NCI-H748 (cell line): ENCODE measurements around the gene PRDX5.
A peak's percentile ranks its signal among the peaks of the same experiment; 100 is the strongest.
"Not testable (repeated sequence)": the region's sequence is repeated elsewhere in the genome, so short reads cannot be mapped to it uniquely, and the experiment has no call there.

Source experiments
- DNase-seq: peaks from one replicate; lab custom pipeline; 2025; ENCODE audit not compliant: unreplicated experiment; lab: John Stamatoyannopoulos, UW

Gene PRDX5

DNA sequence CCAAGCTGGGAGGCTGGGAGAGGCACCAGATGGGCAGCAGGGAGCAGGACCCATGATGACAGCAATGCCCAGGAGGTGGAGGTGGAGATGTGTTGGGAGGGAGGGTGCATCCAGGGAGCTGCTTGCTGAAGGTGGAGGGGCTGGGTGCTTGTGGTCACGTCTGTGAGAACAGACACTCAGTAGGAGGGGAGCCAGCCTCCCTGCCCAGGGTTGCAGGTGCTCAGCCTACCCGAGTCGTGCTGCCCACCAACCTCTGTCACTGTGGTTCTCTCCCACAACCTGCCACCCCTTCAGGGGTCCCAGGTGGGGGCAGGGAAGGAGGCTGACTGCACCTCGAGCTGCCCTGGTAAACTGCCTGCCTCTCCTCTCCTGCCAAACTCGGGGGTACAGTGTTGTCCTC lies 5.5 kb downstream of the PRDX5 start:
- no peak for DNase-seq

DNA sequence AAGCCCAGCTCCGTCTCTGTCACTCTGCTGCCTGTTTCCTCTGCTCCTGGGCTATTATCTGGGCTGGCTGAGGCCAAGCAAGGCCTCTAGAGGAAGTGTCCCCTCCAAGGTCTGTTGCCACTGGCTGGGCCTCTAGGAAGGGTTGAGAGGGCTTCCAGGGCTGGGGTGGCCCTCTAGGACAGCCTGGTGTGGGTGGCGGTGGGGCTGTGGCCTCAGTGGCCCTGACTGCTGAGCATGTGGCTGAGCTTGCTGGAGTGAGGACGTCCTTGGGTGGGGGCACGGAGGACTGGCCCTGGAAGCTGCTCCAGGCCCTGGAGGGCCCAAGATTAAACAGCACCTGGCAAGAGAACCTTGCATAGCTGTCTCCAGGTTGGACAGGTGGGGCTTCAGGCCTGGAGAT lies 6.1 kb downstream of the PRDX5 start:
- DNase-seq: not testable (repeated sequence)

DNA sequence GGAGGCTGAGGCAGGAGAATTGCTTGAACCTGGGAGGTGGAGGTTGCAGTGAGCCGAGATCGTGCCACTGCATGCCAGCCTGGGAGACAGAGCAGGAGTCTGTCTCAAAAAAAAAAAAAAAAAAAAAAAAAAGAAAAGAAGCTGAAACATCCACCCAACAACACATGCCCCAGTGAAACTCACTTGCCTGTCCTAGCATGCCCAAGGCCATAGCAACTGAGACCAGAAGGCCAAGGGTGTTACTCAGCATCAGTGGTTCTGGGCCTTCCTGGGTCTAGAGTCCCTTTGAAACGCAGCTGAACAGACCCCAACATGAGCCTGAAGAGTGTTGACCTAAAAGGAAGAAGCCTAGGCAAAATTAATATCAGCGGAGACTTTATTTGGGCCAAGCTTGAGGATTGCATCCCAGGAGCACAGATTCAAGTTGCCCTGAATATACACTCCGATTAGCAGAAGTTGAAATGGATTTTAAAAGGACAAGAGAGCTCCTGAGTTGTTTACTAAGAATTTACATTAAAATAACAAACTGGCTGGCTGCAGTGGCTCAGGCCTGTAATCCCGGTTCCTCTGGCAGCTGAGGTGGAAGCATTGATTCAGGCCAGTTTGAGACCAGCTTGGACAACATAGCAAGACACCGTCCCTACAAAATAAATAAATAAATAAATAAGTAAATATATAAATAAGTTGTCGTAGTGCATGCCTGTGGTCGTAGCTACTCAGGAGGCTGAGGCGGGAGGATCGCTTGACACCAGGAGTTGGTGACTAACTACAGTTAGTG lies 7.0 kb downstream of the PRDX5 start:
- DNase-seq: no peak

DNA sequence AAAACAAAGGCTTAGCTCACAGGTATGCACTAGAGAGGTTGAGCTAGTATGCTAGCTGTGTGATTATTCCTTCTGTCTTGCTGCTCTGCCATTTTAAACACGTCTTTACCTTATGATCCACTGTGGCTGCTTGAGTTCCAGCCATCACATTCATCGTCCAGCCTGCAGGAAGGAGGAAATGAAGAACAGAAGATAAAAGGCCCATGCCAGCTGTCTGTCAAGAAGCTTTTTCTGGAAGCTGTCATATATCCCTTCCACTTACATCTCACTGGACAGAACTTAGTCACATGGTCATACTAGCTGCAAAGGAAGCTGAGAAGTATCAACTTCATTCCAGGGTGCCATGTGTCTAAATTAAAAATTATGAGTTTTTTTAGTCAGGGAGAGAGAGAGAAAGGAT lies 9.5 kb downstream of the PRDX5 start:
- DNase-seq: no peak

DNA sequence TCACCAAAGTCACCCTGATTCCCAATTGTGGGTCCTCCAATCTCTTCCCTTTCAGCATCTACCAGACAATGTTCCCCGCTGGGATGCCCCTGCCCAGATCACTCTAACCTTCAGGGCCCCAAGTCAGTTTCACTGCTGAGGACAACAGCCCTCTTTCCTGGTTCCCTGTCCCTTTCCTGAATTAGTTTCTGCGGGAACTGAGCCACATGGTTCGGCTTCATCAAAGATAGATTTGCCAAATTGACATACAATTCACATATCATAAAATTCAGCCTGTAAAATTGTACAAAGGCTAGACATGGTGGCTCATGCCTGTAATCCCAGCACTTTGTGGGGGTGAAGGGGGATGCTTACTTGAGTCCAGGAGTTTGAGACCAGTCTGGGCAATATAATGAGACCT lies 10.1 kb downstream of the PRDX5 start:
- DNase-seq: no peak

DNA sequence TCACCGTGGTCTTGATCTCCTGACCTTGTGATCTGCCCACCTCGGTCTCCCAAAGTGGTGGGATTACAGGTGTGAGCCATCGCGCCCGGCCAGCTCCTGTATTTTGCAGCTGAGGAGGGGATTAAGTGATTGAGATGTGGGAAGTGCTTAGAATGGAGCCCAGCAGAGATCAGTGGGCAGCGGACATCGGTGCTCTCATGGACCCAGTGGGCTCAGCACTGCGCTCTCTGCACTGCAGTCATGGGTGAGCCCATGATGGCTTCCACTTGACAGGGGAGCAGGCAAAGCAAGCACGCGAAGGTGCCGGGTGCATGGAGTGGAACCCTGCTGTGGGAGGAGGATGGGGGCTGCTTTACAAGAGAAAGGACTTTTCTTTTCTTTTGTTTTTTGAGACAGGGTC lies 13.0 kb downstream of the PRDX5 start:
- no peak for DNase-seq

DNA sequence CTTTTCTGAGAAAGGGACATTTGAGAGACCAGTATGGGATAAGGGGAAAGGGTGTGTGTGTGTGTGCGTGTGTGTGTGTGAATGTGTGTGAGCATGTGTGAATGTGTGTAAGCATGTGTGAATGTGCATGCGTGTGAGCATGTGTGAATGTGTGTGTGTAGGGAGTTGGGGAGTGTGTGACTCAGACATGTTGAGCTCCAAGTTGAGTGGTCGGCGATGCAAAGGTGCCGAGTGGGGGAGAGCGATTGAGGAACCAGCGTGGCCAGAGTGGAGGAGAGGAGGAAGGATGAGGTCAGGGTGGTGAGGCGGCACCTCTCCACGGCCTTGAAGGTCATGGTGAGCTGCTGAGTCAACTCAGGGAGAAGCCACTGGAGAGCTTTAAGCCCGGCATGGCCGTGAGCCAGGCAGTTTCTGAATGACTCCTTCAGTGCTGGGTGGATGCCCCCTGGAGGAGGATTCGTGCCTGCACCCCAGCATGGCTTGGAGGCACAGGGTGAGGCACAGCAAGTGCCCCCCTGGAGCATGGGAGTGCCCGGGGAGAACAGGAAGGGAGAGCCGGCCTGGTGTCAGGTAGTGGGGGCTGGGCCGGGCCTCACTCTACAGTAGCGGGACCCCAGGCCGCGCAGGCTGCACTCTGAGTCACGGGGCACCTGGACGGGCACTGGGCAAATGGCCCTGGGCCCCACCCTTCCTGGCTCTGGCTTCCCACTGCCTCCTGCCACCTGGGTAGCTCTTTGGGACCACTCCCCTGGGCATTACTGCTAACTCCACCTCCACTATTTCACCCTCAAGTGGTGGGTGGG lies 13.8 kb downstream of the PRDX5 start:
- DNase-seq: peak; percentile 11

DNA sequence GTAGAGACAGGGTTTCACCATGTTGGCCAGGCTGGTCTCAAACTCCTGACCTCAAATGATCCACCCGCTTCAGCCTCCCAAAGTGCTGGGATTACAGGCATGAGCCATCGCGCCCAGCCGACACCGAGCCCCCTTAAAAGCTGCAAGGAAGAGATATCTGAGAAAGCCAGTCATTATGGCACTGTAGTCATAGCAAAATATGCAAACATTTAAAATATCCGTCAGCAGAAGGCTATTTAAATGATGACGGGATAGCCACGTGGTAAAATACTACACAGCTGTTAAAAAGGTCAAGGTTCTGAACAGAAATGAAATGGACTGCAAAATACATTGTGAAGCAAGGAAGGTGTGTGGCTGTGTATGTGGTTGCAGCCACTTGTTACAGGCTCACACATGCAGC lies 15.6 kb downstream of the PRDX5 start:
- no peak for DNase-seq

DNA sequence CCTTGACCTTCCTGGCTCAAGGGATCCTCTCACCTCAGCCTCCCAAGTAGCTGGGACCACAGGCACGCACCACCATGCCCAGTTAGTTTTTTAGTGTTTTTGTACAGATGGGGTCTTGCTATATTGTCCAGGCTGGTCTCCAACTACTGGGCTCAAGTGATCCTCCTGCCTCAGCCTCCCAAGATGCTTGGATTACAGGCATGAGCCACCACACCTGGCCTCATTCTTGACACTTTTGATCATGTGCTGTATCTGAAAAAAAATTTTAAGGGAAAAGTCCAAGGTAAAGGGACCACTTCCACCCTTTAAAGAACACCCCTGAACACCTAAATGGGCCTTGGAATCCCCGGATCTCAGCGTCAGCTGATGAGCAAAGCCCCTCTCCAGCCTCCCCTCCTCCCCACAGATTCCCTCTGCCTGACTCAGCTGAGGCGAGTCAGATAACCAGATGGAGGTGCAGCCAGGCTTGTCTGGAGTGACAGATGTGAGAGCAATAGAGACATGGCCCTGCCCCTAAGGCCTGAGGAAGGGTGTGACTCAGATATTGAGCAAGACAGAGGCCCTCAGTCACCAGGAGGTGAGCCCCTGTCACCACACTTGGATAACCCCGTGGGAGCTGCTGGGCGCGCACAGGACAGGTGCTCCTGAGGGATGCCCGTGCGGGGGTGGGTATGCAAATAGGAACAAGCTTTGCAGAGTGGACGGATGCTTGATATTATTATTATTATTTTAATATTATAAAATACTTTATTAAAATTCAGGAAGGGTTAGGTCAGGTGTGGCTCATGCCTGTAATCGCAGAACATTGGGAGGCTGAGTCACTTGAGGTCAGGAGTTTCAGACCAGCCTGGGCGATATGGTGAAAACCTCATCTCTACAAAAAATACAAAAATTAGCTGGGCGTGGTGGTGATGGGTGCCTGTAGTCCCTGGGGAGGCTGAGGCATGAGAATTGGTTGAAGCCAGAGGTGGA lies 17.1 kb downstream of the PRDX5 start:
- no peak for DNase-seq

DNA sequence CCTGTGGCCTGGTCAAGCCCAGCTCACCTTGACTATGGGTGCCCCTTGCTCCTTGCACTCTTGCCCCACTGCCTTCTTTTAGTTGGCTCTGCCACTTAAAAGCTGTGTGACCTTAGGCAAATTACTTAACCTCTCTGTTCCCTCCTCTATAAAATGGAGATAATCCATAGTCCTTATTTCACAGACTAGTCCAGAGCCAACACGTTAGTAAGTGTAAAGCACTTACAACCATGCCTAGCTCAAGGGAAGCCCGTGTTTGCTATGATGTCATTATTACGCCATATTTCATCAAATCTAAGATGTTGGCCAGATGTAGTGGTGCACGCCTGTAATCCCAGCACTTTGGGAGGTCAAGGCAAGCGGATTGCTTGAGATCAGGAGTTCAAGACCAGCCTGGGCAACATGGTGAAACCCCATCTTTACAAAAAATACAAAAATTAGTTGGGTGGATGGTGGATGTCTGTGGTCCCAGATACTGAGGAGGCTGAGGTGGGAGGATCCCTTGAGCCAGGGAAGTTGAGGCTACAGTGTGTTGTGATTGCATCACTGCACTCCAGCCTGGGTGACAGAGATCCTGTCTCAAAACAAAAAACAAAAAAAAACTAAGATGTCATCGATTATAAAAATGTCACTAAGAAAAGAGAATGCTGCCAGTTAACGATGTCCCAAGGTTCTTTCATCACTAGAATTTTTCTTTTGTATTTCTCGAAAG lies 19.8 kb downstream of the PRDX5 start:
- DNase-seq: no peak

DNA sequence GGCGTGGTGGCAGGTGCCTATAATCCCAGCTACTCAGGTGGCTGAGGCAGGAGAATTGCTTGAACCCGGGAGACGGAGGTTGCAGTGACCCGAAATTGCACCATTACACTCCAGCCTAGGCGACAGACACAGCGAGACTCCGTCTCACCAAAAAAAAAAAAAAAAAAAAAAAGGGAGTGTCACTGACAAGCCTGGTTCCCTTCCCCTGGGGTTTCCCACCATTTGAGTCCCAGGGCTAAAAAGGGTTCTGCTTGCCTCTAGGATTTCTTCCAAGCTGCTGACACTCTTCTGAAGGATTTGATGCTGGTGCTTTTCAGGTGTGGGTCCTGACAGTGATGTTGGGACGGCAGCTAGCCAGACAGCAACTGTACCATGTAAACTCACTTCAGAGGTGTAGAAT lies 20.8 kb downstream of the PRDX5 start:
- DNase-seq: no peak

DNA sequence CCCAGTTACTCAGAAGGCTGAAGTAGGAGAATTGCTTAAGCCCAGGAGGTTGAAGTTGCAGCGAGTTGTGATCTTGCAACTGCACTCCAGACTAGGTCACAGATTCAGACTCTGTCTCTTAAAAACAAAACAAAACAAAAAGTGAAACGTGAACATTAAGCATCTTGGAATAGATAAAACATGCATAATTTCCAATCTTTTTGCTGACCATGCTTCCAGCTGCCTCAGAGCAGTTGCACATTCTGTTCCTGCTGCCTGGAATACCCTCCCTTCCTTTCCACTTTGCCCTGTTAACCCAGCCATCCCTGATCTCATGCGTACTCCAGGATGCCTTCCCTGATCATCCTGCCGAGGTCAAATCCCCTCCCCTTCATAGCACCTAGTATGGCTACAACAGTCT lies 21.4 kb downstream of the PRDX5 start:
- no peak for DNase-seq

DNA sequence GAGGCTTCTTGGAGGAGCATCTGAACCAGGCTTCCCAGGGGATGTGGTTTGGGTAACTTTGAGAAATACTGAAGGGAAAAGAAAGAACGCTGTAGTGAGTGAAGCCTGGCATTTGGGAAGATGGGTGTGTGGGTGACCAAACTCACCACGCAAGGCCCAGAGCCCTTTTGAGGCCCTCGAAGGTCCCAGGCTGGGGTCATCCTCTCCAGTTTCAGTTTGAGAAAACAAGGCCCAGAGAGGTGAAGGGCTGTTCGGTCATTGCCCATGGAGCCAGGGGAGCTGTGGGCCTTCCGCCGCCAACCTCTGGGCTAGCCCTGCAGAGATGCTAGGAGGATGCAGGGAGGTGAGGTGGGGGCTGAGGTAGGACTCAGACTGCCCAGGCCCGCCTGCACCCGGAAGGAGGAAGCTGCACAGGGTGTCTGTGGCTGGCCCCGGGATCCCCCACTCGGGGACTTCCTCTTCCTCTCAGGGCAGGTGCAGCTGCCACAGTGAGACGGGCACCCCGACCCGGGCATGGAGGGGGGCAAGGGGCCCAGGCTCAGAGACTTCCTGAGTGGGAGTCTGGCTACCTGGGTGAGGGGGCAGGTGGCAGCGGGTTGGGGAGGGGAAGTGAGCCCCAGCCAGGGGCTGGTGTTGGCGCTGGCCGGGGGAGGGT lies 22.0 kb downstream of the PRDX5 start, which contains the start of gene CCDC88B:
Gene CCDC88B, plus strand, starts transcription at position 451 of the 655 bp plus-strand sequence. Its CDS starts 63 bp downstream, at position 514.
- DNase-seq: no peak

DNA sequence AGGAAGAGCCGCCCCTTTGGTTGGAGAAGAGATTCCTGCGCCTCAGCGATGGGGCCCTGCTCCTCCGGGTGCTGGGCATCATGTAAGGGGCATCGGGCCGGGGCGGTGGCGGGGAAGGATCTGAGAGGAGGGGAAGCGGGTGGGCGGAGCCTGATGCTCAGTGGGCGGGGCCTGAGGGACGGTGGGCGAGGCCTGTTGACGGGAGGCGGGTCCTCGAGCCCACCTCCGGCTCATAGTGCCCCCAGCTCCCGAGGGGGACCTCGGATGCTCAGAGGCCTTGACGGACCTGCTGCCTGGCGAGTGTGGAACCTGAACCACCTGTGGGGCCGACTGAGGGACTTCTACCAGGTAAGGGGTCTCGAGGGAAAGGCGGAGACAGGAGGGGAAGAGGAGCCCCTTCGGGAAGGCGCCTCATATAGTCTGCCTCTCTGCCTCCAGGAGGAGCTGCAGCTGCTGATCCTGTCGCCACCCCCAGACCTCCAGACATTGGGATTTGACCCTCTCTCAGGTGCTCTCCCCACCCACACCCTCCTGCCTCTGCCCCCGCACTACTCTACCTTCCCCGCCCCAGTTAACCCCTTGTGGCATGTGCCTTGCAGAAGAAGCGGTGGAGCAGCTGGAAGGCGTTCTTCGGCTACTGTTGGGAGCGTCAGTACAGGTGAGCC lies 22.9 kb downstream of the PRDX5 start:
- DNase-seq: no peak

DNA sequence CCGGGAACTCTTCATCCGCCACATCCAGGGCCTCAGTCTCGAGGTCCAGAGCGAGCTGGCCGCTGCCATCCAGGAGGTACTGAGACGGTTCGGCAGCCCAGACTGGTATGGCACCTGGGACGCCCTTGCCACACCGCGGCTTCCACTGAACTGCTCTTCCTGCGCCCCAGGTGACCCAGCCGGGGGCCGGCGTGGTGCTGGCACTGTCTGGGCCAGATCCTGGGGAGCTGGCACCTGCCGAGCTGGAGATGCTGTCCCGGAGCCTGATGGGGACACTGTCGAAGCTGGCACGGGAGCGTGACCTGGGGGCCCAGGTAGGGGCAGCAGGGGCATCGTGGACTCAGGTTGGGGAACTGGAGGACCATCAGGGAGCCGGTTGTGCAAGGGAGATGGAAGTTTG lies 23.5 kb downstream of the PRDX5 start:
- DNase-seq: no peak

DNA sequence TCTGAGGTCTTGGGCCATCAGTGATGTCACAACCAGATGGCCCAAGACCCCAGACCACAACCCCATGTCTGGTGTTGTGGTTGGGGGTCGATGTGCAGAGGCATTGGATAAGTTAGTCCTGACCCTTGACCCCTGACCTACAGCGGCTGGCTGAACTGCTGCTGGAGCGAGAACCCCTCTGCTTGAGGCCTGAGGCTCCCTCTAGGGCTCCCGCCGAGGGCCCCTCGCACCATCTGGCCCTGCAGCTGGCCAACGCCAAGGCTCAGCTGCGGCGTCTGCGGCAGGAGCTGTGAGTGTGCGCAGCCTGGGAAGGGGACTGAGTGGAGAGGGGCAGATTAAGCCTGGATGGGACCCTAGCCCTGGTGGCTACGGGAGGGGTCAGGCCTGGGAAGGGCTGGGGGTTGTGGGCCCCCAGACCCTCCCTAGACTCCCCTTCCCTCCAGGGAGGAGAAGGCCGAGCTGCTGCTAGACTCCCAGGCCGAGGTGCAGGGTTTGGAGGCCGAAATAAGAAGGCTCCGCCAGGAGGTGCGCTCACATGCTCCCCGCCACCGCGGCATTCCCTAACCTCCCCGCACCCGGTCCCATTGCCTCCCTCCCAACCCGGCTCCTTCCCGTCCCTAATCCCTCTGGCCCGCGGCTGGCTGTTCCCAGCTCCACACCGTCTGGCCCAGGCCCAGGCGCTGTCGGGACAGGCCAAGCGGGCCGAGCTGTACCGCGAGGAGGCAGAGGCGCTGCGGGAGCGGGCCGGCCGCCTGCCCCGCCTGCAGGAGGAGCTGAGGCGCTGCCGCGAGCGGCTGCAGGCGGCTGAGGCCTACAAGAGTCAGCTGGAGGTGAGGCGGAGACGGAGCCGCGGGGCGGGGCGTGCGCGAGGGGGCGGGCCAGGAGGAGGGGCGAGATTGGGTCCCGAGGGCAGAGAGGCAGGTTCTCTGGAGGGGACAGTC lies 24.2 kb downstream of the PRDX5 start:
- peak; percentile 58 for DNase-seq

DNA sequence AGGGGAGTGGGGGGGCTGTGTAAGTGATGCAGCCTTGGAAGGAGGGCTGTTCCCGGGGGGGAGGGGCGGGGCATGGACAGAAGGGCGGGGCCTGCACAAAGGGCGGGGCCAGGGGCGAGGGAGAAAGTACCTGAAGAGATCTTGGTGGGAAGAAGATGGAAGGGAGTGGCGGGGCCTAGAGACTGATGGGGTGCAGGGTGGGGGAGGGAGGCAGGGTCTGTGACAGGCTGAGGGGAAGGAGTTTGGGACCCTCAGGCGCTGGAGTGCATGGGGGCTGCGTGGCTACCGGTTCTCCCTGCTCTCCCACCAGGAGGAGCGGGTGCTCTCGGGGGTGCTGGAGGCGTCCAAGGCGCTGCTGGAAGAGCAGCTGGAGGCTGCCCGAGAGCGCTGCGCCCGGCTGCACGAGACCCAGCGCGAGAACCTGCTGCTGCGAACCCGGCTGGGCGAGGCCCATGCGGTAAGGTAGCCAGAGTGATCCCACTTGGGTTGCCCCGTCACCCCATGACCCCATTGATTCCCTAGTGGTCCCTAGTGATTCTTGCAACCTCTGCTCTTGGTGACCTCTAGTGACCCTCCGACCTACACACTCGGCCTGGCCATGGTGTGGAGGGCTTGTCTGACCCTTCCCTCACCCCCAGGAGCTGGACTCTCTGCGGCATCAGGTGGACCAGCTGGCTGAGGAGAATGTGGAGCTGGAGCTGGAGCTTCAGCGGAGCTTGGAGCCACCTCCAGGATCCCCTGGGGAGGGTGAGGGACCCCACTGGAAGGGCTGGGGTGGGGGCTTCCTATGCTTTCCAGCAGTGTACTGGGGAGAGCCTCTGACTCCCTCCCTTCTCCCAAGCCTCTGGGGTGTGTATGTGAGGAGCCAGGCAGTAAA lies 25.2 kb downstream of the PRDX5 start:
- no peak for DNase-seq
